ENCODE results near the gene RFX1. TPM values are rescaled to one million over a fixed set of nuclear protein-coding genes. Genes with fewer than 3 reads are reported as not detected.

The RFX1 gene
- 2.9 and 3.0 TPM in 2 replicates for total RNA-seq

GRCh38 chr19:14006085-14006765 lies at the start of gene RFX1:
TSS of gene RFX1 (minus strand) at chr19:14006320. CDS start at chr19:13993843, 12,477 bp downstream.

GRCh38 chr19:14031719-14032480 lies 25.8 kb upstream of the RFX1 start, which contains the start of gene IL27RA:
TSS of gene IL27RA (plus strand) at chr19:14031762. CDS start at chr19:14031873, 111 bp downstream.

GRCh38 chr19:14027856-14028450 lies 21.8 kb upstream of the RFX1 start, which contains the start of gene RLN3:
TSS of gene RLN3 (plus strand) at chr19:14028148. CDS start at chr19:14028205, 57 bp downstream.

GRCh38 chr19:13952154-13952930 lies 53.8 kb downstream of the RFX1 start, which contains the start of gene DCAF15:
TSS of gene DCAF15 (plus strand) at chr19:13952509. CDS start at chr19:13952513, 4 bp downstream.

GRCh38 chr19:13938301-13939064 lies 67.6 kb downstream of the RFX1 start, which contains the start of gene PODNL1:
TSS of gene PODNL1 (minus strand) at chr19:13938417. CDS start at chr19:13938181, 236 bp downstream.

Other genes starting within 250 kb of the RFX1 start
- 26.4 and 28.4 TPM in 2 replicates for gene MRI1, start 241.8 kb downstream of the RFX1 start, total RNA-seq
- 65.1 and 80.5 TPM in 2 replicates for gene C19orf53, start 231.9 kb downstream of the RFX1 start, total RNA-seq
- gene ZSWIM4, start 210.9 kb downstream of the RFX1 start, total RNA-seq, result 2.5 and 2.9 TPM in 2 replicates
- not detected in 2 replicates for gene NANOS3, start 129.2 kb downstream of the RFX1 start, total RNA-seq
- 0.87 and 1.2 TPM in 2 replicates for gene BRME1, start 100.2 kb downstream of the RFX1 start, total RNA-seq
- gene CC2D1A, start 100.1 kb downstream of the RFX1 start, total RNA-seq, result 5.2 and 8.3 TPM in 2 replicates
- gene PODNL1, start 67.9 kb downstream of the RFX1 start, total RNA-seq, result 0.66 and 0.87 TPM in 2 replicates
- gene DCAF15, start 53.8 kb downstream of the RFX1 start, total RNA-seq, result 7.5 and 8.6 TPM in 2 replicates
- not detected in 2 replicates for gene RLN3, start 21.8 kb upstream of the RFX1 start, total RNA-seq
- 0.75 and 2.1 TPM in 2 replicates for gene IL27RA, start 25.4 kb upstream of the RFX1 start, total RNA-seq
- gene PALM3, start 55.8 kb upstream of the RFX1 start, total RNA-seq, result 0.12 TPM in 1 of 2 replicates, not detected in the other
- gene MISP3, start 66.5 kb upstream of the RFX1 start, total RNA-seq, result 0.26 and 0.75 TPM in 2 replicates
- gene C19orf67, start 79.5 kb upstream of the RFX1 start, total RNA-seq, result not detected in 2 replicates
- gene SAMD1, start 84.4 kb upstream of the RFX1 start, total RNA-seq, result 12.4 and 15.3 TPM in 2 replicates
- 52.2 and 60.1 TPM in 2 replicates for gene PRKACA, start 111.4 kb upstream of the RFX1 start, total RNA-seq
- gene ASF1B, start 130.3 kb upstream of the RFX1 start, total RNA-seq, result 6.7 and 12.6 TPM in 2 replicates
- 2.4 and 3.3 TPM in 2 replicates for gene ADGRL1, start 199.8 kb upstream of the RFX1 start, total RNA-seq